Thoracic aorta (tissue), 2 donors: ENCODE results near the gene ATRN. TPM values are rescaled to one million over a fixed set of nuclear protein-coding genes. Genes with fewer than 3 reads are reported as not detected.
A peak's percentile ranks its signal among the peaks of the same experiment; 100 is the strongest.

Source experiments
- ATAC-seq: fragments of 150-250 bp; one replicate; pipeline ENCODE4 v1.8.0; 2017; ENCODE audit warnings: low read depth; ENCODE audit not compliant: insufficient number of reproducible peaks, low FRiP score
- DNase-seq: peaks from one replicate; pipeline ENCODE4 v3.0.0-alpha.2; 2020; ENCODE audit warnings: low spot score
- H3K27ac ChIP-seq, 2 donors: fragments of 200-600 bp; sonication (generic); 1 replicate in 1 of 2; 2 replicates in 1 of 2; pipeline ENCODE4 v1.5.1; 2016; ENCODE audit warnings: mild to moderate bottlenecking in 2 of 2, moderate library complexity in 2 of 2
- H3K27me3 ChIP-seq: fragments of 200-600 bp; sonication (generic); replicated peaks from 2 replicates; pipeline ENCODE4 v1.6.0; 2016; ENCODE audit warnings: mild to moderate bottlenecking; ENCODE audit not compliant: insufficient read depth
- H3K36me3 ChIP-seq: fragments of 200-600 bp; sonication (generic); one replicate; pipeline ENCODE4 v1.5.1; 2016
- H3K4me1 ChIP-seq, 2 donors: fragments of 200-600 bp; sonication (generic); 1 replicate in 1 of 2; 2 replicates in 1 of 2; pipeline versions ENCODE4 v1.5.1 to v1.6.0; 2016; ENCODE audit warnings: low read depth in 2 of 2, mild to moderate bottlenecking in 1 of 2; ENCODE audit not compliant: control insufficient read depth in 1 of 2
- H3K4me3 ChIP-seq: fragments of 200-600 bp; sonication (generic); 2 replicates; pipeline ENCODE4 v1.5.1; 2016; ENCODE audit warnings: mild to moderate bottlenecking
- H3K9me3 ChIP-seq: fragments of 200-600 bp; sonication (generic); 2 replicates; pipeline ENCODE4 v1.5.1; 2016
- CTCF ChIP-seq: fragments of 200-600 bp; sonication (generic); IDR thresholded peaks from one replicate; pipeline ENCODE4 v1.5.1; 2019; ENCODE audit warnings: antibody characterized with exemption
- total RNA-seq, 2 donors: library from RNA; depleted of rRNA; stranded (reverse); fragments of >200 nt; gene quantifications; one replicate each; pipeline versions ENCODE4 v1.1.0 to v1.2.3, GENCODE V29; 2016

ATRN gene
- total RNA-seq, 2 donors from 2014 or later: 25.0 to 32.9 TPM

GRCh38 chr20:3431109-3431508, 39.7 kb upstream of the ATRN start:
- DNase-seq (no peak), ATAC-seq (peak; percentile 18)
- Histone ChIP-seq H3K36me3 (no peaks in the 10 kb centered on the region), H3K4me1 (peaks cover 6 to 11% of the 10 kb centered on the region in 2 donors), H3K27me3 (no peaks in the 10 kb centered on the region), H3K27ac (peak overlapping the region; percentile 26 to 43), H3K9me3 (no peaks in the 10 kb centered on the region), H3K4me3 (no peak overlapping the region)
- TF ChIP-seq CTCF: no peak

- Histone ChIP-seq H3K27ac (no peak overlapping the region), H3K4me1 (peaks cover 6 to 11% of the 10 kb centered on the region in 2 donors), H3K9me3 (no peaks in the 10 kb centered on the region), H3K27me3 (no peaks in the 10 kb centered on the region), H3K4me3 (no peak overlapping the region), H3K36me3 (no peaks in the 10 kb centered on the region)
- no peak for DNase-seq
- no peak for TF ChIP-seq CTCF
- ATAC-seq: no peak
Measured at GRCh38 chr20:3432844-3433243, 38.0 kb upstream of the ATRN start.

- H3K9me3 ChIP-seq: no peaks in the 10 kb centered on the region
- no peaks in the 10 kb centered on the region for H3K36me3 ChIP-seq
- peaks cover 6 to 11% of the 10 kb centered on the region in 2 donors for H3K4me1 ChIP-seq
- no peak overlapping the region for H3K4me3 ChIP-seq
- TF ChIP-seq CTCF: no peak
- H3K27ac ChIP-seq: no peak overlapping the region
- DNase-seq: no peak
- no peaks in the 10 kb centered on the region for H3K27me3 ChIP-seq
- ATAC-seq: no peak
Measured at GRCh38 chr20:3433744-3434143, 37.1 kb upstream of the ATRN start.

- TF ChIP-seq CTCF: no peak
- ATAC-seq (no peak), DNase-seq (no peak)
- H3K27me3 ChIP-seq: no peaks in the 10 kb centered on the region
- H3K4me3 ChIP-seq: no peak overlapping the region
- no peak overlapping the region for H3K27ac ChIP-seq
- H3K4me1 ChIP-seq: peaks cover 6 to 11% of the 10 kb centered on the region in 2 donors
- H3K9me3 ChIP-seq: no peaks in the 10 kb centered on the region
- no peaks in the 10 kb centered on the region for H3K36me3 ChIP-seq
Measured at GRCh38 chr20:3434232-3434631, 36.6 kb upstream of the ATRN start.

- no peak overlapping the region for H3K27ac ChIP-seq
- ATAC-seq (no peak), DNase-seq (no peak)
- no peaks in the 10 kb centered on the region for H3K27me3 ChIP-seq
- H3K36me3 ChIP-seq: no peaks in the 10 kb centered on the region
- no peak for TF ChIP-seq CTCF
- no peaks in the 10 kb centered on the region for H3K4me1 ChIP-seq
- H3K4me3 ChIP-seq: no peak overlapping the region
- H3K9me3 ChIP-seq: no peaks in the 10 kb centered on the region
Measured at GRCh38 chr20:3436864-3437574, 33.8 kb upstream of the ATRN start.
